Endothelial cell (in vitro differentiated cells): ENCODE results near the gene SOX13. TPM values are rescaled to one million over a fixed set of nuclear protein-coding genes. Genes with fewer than 3 reads are reported as not detected.

ENCODE experiments used
- DNase-seq: peaks from one replicate; pipeline ENCODE4 v3.0.0; 2021; ENCODE audit warnings: low spot score
- H3K27ac Mint-ChIP-seq: one replicate; pipeline ENCODE4 v1.8.0; 2021; ENCODE audit warnings: mixed read lengths, inconsistent platforms; ENCODE audit not compliant: unreplicated experiment
- H3K27me3 Mint-ChIP-seq: one replicate; pipeline ENCODE4 v1.8.0; 2021; ENCODE audit warnings: mild to moderate bottlenecking, moderate library complexity, mixed read lengths, inconsistent platforms; ENCODE audit not compliant: unreplicated experiment
- H3K36me3 Mint-ChIP-seq: one replicate; pipeline ENCODE4 v1.8.0; 2021; ENCODE audit warnings: mild to moderate bottlenecking, low read depth, mixed read lengths, inconsistent platforms; ENCODE audit not compliant: unreplicated experiment
- H3K4me1 Mint-ChIP-seq: one replicate; pipeline ENCODE4 v1.8.0; 2021; ENCODE audit warnings: mild to moderate bottlenecking, mixed read lengths, inconsistent platforms; ENCODE audit not compliant: unreplicated experiment
- H3K4me3 Mint-ChIP-seq: one replicate; pipeline ENCODE4 v1.8.0; 2021; ENCODE audit warnings: mild to moderate bottlenecking, mixed read lengths, inconsistent platforms; ENCODE audit not compliant: unreplicated experiment
- H3K9me3 Mint-ChIP-seq: one replicate; pipeline ENCODE4 v1.8.0; 2021; ENCODE audit warnings: mixed read lengths, inconsistent platforms; ENCODE audit not compliant: unreplicated experiment
- total RNA-seq: library from RNA; stranded (reverse); fragmentation: NEBNext Ultra II Directional; extraction: Animal tissue kit (Norgen Biotek cat#: 25700); gene quantifications from one replicate; pipeline ENCODE4 v1.2.1, GENCODE V29; 2021; ENCODE audit not compliant: unreplicated experiment
- TF ChIP-seq, protein P1 (sequence below): fragments of 200-600 bp; sonication (generic); IDR thresholded peaks from one replicate; pipeline ENCODE4 v1.5.0; 2021; ENCODE audit warnings: antibody characterized with exemption; ENCODE audit not compliant: unreplicated experiment

The SOX13 gene
- total RNA-seq, 1 donor from 2014 or later = 107 TPM

DNA sequence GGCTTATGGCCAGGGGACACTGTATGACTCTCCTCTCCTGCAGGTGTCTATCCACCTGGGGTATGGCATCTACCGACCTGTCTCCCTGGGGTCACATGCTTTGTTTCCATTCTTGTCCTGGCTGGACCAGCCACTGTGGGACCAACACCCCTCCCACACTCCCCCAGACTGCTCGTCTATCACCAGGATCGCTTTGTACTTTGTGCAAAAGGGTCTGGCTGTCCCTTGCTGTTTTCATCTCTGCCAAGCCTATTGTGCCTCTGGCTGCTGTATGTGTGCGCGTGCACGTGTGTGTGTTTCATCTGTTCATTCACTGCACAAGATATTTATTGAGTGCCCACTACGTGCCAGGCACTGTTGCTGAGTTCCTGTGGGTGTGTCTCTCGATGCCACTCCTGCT, 53.5 kb downstream of the SOX13 start:
- H3K4me1 Mint-ChIP-seq = peaks cover 7% of the 10 kb centered on the region
- TF ChIP-seq, protein P1, sequence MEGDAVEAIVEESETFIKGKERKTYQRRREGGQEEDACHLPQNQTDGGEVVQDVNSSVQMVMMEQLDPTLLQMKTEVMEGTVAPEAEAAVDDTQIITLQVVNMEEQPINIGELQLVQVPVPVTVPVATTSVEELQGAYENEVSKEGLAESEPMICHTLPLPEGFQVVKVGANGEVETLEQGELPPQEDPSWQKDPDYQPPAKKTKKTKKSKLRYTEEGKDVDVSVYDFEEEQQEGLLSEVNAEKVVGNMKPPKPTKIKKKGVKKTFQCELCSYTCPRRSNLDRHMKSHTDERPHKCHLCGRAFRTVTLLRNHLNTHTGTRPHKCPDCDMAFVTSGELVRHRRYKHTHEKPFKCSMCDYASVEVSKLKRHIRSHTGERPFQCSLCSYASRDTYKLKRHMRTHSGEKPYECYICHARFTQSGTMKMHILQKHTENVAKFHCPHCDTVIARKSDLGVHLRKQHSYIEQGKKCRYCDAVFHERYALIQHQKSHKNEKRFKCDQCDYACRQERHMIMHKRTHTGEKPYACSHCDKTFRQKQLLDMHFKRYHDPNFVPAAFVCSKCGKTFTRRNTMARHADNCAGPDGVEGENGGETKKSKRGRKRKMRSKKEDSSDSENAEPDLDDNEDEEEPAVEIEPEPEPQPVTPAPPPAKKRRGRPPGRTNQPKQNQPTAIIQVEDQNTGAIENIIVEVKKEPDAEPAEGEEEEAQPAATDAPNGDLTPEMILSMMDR = no peak
- H3K9me3 Mint-ChIP-seq = no peaks in the 10 kb centered on the region
- no peak overlapping the region for H3K27ac Mint-ChIP-seq
- H3K36me3 Mint-ChIP-seq = peaks cover 51% of the 10 kb centered on the region
- peaks cover 14% of the 10 kb centered on the region for H3K27me3 Mint-ChIP-seq
- no peak for DNase-seq
- H3K4me3 Mint-ChIP-seq = peak overlapping the region; percentile 14

DNA sequence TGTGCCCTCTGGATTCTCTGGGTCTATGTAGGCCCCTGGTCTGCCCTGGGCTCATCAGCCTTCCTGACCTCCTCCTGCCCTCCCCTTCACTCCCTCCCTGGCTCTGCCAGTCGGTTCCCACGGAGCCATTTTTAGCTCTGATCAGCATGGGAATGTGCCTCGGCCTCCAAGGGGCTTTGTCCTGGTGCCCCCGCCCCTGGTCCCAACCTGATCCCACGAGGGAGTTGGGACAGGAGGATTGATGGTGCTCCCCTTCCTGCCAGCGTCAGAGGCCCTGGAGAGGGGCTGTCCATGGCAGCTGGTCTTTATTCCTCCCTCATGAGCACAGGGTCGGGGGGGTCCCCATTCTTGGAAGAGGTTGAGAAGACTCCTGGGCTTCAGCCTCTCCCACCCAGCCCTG, 54.0 kb downstream of the SOX13 start:
- TF ChIP-seq, protein P1 = no peak
- H3K27me3 Mint-ChIP-seq = peaks cover 14% of the 10 kb centered on the region
- peak overlapping the region; percentile 14 for H3K4me3 Mint-ChIP-seq
- DNase-seq = no peak
- peaks cover 53% of the 10 kb centered on the region for H3K36me3 Mint-ChIP-seq
- H3K4me1 Mint-ChIP-seq = peaks cover 7% of the 10 kb centered on the region
- H3K27ac Mint-ChIP-seq = no peak overlapping the region
- H3K9me3 Mint-ChIP-seq = no peaks in the 10 kb centered on the region

DNA sequence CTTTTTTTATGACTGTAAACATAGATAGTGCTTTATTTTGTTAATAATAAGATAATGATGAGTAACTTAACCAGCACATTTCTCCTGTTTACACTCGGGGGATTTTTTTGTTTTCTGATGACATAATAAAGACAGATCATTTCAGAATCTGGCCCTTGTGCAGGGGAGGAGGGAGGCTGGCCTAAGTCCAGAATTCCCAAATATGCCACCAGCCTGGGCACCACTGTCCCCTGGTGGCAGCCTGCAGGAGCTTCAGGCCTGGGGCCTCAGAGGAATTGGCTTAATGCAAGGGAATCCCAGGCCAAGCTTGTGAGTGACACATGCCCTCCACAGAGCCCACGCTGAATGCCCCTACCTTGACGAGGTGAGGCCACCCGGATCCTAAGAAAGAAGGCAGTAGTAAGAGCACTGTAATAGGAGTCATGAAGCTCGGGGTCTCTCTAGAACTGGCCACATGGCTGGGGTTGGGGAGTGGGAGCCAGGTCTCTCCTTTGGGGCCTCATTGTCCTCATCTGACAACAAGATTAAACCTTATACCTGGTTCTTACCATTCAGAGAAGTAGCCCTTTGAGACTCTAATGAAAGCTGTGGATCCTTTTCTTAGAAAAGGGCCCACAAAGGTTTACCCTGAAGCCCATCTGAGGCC, 54.8 kb downstream of the SOX13 start:
- peaks cover 7% of the 10 kb centered on the region for H3K4me1 Mint-ChIP-seq
- DNase-seq = peak; percentile 75
- H3K27me3 Mint-ChIP-seq = peaks cover 14% of the 10 kb centered on the region
- H3K27ac Mint-ChIP-seq = no peak overlapping the region
- TF ChIP-seq, protein P1 = peak; percentile 84
- H3K9me3 Mint-ChIP-seq = no peaks in the 10 kb centered on the region
- H3K4me3 Mint-ChIP-seq = no peak overlapping the region
- peaks cover 49% of the 10 kb centered on the region for H3K36me3 Mint-ChIP-seq

DNA sequence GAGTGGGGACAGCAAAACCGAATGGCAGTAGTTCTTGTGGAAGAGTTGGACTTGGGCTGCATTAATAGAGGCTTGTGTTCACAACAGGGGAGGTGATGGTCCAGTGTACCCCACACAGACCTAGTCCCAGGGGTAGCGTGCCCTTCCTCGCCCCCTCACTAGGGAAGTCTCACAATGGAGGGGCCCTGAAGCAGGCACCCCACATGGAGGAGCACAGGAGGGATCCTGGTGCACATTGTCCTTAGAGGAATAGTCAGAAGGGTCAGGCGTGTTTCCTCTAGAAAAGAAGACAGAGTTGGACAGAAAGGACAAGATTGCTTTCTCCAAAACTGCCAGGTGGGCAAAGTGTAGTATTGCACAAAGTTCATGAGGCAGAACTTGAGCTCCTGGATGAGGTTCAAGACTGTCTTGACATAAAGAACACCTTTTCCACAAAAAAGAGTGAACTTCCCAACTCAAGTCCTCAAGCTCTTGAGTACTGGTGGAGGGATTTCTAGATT, 55.6 kb downstream of the SOX13 start:
- H3K4me3 Mint-ChIP-seq = peak overlapping the region; percentile 78
- TF ChIP-seq, protein P1 = no peak
- peaks cover 7% of the 10 kb centered on the region for H3K4me1 Mint-ChIP-seq
- H3K36me3 Mint-ChIP-seq = peaks cover 44% of the 10 kb centered on the region
- no peaks in the 10 kb centered on the region for H3K9me3 Mint-ChIP-seq
- H3K27ac Mint-ChIP-seq = peak overlapping the region; percentile 36
- peaks cover 14% of the 10 kb centered on the region for H3K27me3 Mint-ChIP-seq
- no peak for DNase-seq

DNA sequence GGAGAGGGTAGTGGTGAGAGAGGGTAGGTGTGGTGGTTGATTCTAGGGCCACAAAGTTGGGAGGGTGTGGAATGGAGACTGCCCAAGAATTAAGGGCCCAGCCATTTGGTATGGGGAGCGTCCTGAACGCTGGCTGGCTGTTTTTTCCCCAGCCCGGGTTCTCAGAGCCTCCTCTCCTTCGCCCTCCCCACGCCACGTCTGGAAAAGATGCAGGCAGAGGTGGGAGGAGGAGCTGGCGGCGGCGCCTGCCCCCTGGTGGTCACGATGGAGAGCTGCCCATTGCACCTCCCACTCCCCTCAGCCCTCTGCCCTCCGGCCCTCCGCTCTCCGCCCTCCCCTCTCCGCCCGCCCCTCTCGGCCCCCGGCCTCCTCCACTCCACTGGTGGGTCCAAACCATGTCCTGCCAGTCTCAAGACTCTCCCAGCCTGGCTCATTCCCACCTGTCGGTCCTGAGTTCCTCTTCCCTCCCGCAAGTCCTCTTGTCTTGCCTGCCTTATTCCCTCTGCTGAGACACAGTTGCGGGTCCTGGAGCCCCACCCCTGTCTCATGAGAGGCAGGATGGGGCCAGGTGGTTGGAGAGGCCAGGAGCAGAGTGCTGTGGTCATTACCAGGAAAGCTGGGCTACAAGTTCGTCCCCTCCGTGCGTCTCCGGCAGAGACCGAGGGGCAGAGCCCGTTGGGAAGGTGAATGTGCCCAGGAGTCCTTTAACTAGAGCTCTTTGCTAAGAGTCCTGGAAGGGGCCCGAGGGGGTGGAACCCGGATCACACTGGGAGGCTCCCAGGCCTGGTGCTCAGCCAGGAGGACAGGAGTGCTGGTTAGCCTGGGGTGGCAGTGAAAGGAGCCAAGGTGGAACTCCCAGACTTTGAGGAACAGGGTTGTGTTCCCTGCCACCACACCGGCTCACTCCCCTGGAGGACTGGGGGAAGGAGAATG, 56.3 kb downstream of the SOX13 start:
- peak overlapping the region; percentile 78 for H3K4me3 Mint-ChIP-seq
- peaks cover 7% of the 10 kb centered on the region for H3K4me1 Mint-ChIP-seq
- H3K27me3 Mint-ChIP-seq = peaks cover 14% of the 10 kb centered on the region
- H3K36me3 Mint-ChIP-seq = peaks cover 36% of the 10 kb centered on the region
- DNase-seq = peak; percentile 75
- TF ChIP-seq, protein P1 = peak; percentile 90
- H3K27ac Mint-ChIP-seq = peak overlapping the region; percentile 52
- H3K9me3 Mint-ChIP-seq = no peaks in the 10 kb centered on the region
